CD4-positive, alpha-beta T cell treated with Interleukin-15 for 1 hour (primary cell): ENCODE results near the gene SCP2.

ENCODE experiments used
- DNase-seq: peaks from one replicate; pipeline ENCODE4 v3.0.0-alpha.2; 2020

Gene SCP2, protein sequence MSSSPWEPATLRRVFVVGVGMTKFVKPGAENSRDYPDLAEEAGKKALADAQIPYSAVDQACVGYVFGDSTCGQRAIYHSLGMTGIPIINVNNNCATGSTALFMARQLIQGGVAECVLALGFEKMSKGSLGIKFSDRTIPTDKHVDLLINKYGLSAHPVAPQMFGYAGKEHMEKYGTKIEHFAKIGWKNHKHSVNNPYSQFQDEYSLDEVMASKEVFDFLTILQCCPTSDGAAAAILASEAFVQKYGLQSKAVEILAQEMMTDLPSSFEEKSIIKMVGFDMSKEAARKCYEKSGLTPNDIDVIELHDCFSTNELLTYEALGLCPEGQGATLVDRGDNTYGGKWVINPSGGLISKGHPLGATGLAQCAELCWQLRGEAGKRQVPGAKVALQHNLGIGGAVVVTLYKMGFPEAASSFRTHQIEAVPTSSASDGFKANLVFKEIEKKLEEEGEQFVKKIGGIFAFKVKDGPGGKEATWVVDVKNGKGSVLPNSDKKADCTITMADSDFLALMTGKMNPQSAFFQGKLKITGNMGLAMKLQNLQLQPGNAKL

GRCh38 chr1:52927212-52928014, at the start of gene SCP2:
Gene SCP2, plus strand, starts transcription at chr1:52927276. Its CDS starts 121 bp downstream, at chr1:52927397.
- peak; percentile 79 for DNase-seq

GRCh38 chr1:52877554-52877953, 49.5 kb upstream of the SCP2 start:
- no peak for DNase-seq

DNA sequence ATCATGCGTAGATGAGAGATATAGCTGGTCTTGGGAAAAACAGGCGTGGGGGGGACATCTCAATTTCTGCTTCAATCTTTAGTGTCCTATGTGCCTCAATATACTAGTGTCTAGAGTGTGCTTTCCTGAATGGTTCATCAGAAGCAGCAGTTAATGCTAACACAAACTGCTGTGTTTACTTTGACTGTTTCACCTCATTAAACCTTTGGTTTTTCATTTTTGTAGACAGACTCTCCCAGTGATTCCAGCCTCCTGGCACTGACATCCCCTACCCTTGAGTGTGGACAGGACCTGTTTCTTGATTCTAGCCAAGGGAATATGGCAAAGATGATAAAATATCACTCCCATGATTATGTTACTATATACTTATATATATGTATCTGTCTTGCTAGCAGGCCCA, 46.9 kb upstream of the SCP2 start:
- no peak for DNase-seq

GRCh38 chr1:52887483-52887882, 39.6 kb upstream of the SCP2 start:
- DNase-seq: no peak

DNA sequence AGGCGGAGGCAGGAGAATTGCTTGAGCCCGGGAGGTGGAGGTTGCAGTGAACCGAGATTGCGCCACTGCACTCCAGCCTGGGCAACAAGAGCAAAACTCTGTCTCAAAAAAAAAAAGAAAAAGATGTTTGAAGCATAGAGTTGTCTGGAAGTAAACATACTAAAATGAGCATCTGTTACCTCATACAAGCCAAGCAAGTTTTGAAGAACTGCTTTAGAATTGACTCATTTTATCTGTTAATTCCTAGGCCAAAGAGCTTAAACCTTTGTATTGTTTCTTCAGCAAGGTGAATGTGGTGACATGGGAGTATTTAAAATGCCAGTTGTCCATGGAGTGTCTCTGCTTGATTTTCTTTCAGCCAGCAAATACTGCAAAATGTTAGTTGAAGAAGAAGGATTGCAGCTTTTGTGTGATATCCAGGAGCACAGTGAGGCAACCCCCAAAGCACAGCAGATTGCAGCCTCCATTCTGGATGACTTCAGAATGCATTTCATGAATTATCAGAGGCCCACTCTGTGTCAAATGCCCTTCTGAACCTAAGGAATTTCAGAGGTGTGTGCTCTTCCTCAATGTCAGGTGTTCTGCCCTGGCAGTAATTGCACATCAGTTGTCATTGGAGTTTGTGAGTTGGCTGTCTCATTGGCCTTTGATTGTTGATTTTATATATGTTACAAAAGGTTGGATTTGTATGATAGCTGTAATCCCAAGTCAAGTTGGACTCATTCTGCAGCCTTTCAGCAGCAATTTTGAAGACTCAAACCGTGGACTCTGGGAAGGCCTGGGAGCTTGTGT, 34.5 kb upstream of the SCP2 start:
- DNase-seq: no peak

- DNase-seq: no peak
Measured at GRCh38 chr1:52899445-52899894, 27.6 kb upstream of the SCP2 start.

GRCh38 chr1:52900402-52900801, 26.7 kb upstream of the SCP2 start:
- no peak for DNase-seq

DNA sequence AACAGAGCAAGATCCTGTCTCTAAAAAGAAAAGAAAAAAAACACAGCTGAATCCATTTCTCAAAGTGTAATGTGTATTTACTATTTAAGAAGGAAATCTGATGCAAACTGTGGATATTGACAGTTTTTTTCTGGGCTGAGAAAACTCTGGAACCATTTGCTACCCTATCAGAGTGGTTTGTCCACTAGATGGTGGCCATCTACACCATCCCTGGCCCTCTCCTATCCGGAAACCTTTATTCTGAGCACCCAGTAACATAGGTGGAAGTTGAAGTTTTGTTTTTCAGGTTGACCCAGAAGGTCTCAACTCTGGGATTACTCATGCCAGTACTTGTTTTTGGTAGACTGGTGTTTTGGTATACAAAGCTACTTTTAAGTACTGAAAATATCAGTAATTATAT, 25.7 kb upstream of the SCP2 start:
- DNase-seq: no peak

- no peak for DNase-seq
Measured at GRCh38 chr1:52904208-52904926, 22.7 kb upstream of the SCP2 start.

DNA sequence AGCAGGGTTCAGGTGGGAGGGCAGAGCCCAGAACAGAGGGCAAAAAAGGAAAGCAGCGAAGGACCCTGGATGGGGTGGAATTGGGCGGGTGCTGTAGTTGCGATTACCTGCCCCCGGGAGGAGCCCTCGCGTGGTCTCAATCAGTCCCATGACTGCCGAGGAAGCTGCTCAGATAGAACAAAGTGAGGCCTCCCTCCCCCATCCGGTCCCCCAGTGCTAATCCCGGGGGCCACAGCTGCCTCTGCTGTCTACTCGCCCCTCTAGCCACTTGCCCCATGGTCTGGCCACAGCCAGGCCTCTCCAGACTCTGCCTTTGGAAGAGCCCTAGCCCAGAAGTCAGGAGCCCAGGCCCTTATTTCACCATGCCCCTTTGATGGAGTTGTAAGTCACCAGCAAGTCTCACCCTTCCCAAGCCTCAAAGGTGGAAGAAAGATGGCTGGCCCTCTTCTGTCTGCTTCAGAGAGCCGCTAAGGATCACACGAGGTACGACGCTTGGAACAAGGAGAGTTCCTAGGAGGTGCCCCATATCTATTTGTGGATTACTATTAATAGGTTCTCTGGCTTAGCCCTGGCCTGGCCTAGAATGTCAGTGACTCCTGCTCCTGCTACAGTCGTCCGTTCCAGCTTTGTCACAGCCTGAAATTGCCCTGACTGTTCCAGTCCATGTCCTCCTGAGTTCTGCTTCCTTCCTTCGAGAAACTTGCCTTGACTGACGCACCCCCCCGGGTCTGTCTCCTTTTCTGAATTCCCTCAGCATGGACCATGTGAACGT, 22.0 kb upstream of the SCP2 start:
- no peak for DNase-seq

DNA sequence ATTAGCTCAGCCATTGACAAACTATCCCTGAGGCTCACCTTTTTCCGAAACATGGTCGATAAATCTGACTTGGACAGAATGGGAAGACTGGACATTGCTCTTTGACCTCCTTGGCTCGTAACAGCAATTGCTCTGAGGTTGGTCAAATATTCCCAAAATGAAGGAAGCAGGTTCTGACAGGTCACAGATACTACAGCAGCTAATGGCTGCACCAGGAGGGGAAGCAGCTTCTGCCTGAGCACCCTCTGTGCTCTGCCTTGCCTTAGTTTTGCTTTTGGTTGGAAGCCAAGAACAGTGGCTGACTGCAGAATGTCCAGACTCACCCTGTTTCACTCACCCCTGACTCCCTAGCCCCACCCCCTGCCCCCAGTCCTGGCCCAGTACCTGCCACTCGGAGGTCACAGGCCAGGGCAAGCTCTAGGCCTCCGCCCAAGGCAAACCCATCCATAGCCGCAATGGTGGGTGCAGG, 20.9 kb upstream of the SCP2 start:
- DNase-seq: no peak

DNA sequence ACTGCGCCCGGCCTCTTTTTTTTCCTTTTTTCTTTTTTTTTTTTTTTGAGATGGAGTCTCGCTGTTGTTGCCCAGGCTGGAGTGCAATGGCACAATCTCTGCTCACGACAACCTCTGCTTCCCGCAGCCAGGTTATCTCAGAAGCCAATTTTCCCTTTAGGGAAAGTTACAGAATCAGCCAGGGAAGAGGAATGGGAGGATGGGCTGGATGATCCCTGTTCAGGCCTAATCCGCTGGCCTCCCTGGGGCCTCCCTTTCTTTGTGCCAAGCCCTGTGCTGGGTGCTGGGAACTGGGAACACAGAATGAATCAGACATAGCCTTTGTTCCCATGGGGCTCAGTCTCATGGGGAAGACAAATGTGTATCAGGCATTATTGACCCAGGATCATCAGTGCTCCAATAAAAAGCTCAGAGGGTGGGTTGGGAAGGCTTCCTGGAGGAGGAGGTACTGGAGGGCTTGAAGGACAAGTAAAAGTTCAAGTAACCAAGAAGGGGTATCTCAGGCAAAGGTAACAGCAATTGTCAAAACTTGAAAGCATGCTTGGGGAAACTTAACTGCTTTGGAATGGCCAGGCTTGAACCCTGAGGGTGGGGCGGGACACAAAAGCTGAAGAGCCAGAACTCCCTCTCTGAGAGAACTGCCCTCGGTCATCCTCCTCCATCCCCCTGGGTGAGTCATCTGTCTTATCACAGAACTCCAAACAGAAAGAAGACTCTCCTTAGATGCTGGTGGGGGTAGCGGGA, 19.8 kb upstream of the SCP2 start:
- no peak for DNase-seq

DNA sequence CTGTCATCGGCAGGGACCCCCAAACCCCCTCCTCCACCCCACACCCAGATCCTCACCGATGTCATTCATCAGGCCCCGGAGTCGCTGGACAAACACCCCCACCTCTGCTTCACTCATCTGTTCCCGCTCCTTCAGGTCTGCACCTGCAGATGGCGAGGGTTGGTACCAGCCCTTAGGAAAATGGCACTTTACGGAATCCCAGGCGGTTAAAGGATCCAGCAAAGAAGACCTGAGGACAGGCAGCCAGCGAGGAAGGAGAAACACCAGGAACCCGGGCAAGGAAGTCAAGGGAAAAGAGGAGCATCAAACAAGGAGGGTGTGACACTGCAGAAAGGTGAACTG, 19.3 kb upstream of the SCP2 start:
- DNase-seq: no peak

DNA sequence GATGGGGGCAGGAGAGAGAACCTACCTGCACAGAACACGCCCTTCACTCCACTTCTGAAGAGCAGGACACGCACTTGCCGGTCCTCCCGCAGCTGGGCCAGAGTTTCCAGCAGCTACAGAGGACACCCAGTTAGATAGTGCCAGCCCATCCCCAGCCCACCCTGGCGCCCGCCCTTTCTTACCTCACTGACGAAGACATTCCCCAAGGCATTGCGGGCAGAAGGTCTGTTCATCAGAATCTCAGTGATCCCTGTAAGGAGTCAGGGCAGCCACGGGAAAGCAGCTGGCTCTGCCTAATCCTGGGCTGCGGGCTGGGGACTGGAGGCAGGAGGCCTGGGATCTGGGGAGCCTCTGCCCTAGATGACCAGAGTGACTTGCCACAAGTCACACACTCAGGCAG, 15.5 kb upstream of the SCP2 start:
- DNase-seq: no peak

DNA sequence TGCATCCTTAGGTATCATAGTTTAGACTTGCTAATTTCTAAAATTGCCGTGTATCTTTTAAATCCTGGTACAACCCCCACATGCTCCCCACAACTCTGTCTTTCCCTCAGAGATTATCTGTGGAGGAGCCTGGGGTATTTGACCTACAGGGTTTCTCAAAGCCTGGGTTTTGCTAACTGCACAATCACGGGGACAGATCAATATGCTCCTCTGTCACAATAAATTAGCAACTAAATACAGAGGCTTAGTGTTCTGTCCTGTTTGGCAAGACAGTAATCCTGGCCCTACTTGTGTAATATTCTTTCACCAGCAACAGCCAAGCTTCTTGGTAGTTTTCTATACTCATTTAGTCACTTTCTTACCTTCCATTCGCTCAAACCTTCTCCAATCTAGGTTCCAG, 14.1 kb upstream of the SCP2 start:
- DNase-seq: no peak

DNA sequence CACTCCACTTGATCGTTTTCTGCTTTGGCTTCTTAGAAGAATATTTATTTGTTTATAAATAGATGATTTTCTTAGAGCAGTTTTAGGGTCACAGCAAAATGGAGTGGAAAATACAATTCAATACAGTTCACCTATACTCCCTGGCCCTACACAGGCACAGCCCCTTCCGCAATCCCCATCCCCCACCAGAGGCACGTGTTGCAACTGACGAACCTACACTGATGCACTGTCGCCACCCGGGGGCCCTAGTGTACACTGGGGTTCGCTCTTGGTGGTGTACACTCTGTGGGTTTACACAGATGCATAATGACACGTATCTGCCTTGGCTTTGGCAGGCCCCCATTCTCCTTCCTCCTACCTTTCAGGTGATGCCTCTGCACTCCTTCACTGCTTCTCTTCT, 13.5 kb upstream of the SCP2 start:
- DNase-seq: no peak

DNA sequence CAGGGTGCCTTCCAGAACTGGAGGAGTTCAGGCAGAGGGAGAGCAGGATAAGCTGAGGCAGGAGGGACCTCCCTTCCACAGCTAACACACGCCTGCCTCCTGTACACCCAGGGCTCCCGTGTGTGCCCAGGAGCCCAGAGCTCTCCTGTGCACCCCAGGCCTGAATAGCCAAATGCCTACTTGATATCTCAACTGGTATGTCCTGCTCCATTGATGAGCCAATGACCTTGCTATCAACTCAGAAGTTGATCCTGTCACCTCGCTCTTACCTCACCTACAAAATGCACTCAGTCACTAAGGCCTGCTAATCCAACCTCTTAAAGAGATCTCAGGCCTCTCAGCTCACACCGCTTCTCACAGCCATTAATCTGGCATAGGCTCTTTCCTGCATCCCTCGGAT, 12.6 kb upstream of the SCP2 start:
- DNase-seq: no peak

GRCh38 chr1:52915211-52915854, 11.7 kb upstream of the SCP2 start:
- no peak for DNase-seq

- DNase-seq: no peak
Measured at GRCh38 chr1:52915855-52916220, 11.2 kb upstream of the SCP2 start.

GRCh38 chr1:52916241-52916975, 10.7 kb upstream of the SCP2 start:
- no peak for DNase-seq
